A549 treated with CORT108297 at 1 μM for 4 hours (cell line): ENCODE results near the gene GOLIM4. TPM values are rescaled to one million over a fixed set of nuclear protein-coding genes. Genes with fewer than 3 reads are reported as not detected.

Experiments used
- total RNA-seq: library from RNA; stranded (reverse); fragments of 200-300 nt; extraction: Qiagen RNA extraction; gene quantifications from 5 replicates; pipeline ENCODE4 v1.2.3, GENCODE V29; 2022

GOLIM4 gene
- 13.9 to 22.8 TPM (median 19.3 TPM) in 5 replicates for total RNA-seq

GRCh38 chr3:168095611-168096209 lies at the start of gene GOLIM4:
Gene GOLIM4, minus strand, starts transcription at chr3:168095924. Its CDS starts 639 bp downstream, at chr3:168095285.

